K562 (cell line): Measurements from ENCODE around the gene NFATC3. TPM values are rescaled to one million over a fixed set of nuclear protein-coding genes. Genes with fewer than 3 reads are reported as not detected.

Source experiments
- CC2D1A ChIP-seq: fragments of 450-650 bp; IDR thresholded peaks from 2 replicates; pipeline ENCODE4 v1.6.1; 2017; ENCODE audit warnings: mild to moderate bottlenecking
- CREM ChIP-seq: IDR thresholded peaks from 2 replicates; pipeline ENCODE4 v1.6.1; 2014; ENCODE audit warnings: antibody characterized with exemption, low read depth
- DPF2 ChIP-seq: fragments of 450-650 bp; IDR thresholded peaks from 2 replicates; pipeline ENCODE4 v1.6.1; 2016
- FOXJ2 ChIP-seq: fragments of 200-800 bp; sonication (Bioruptor generic); IDR thresholded peaks from 2 replicates; pipeline ENCODE4 v1.6.1; 2016; ENCODE audit warnings: missing genetic modification characterization, missing compliant biosample characterization
- IFI16 ChIP-seq: fragments of 250-450 bp; sonication (Bioruptor Pico); IDR thresholded peaks from 2 replicates; pipeline ENCODE4 v2.1.2; 2022; ENCODE audit warnings: mild to moderate bottlenecking, inconsistent platforms
- KDM1A ChIP-seq, 2 experiments: fragments of 450-650 bp; IDR thresholded peaks; 2 replicates each; pipeline ENCODE4 v1.6.1; 2016; ENCODE audit warnings: mild to moderate bottlenecking in 2 of 2
- KLF13 ChIP-seq: fragments of 450-650 bp; IDR thresholded peaks from 2 replicates; pipeline ENCODE4 v1.6.1; 2016; ENCODE audit warnings: missing genetic modification characterization, low read depth, mild to moderate bottlenecking, missing compliant biosample characterization, moderate library complexity, borderline replicate concordance
- LARP7 ChIP-seq: fragments of 450-650 bp; IDR thresholded peaks from 2 replicates; pipeline ENCODE4 v1.6.1; 2016
- LEF1 ChIP-seq: fragments of 450-650 bp; IDR thresholded peaks from 2 replicates; pipeline ENCODE4 v1.6.1; 2016; ENCODE audit warnings: mild to moderate bottlenecking
- MCM2 ChIP-seq: fragments of 450-650 bp; IDR thresholded peaks from 2 replicates; pipeline ENCODE4 v1.6.1; 2017; ENCODE audit warnings: low read depth, mild to moderate bottlenecking
- RAD21 ChIP-seq, 2 experiments: fragments of 250-450 bp in 1 of 2; fragments of 450-650 bp in 1 of 2; sonication (Bioruptor Pico) in 1 of 2; formaldehyde crosslinking in 1 of 2; IDR thresholded peaks in 1 of 2; conservative IDR thresholded peaks in 1 of 2; 2 replicates each; pipeline versions ENCODE4 v1.4.0 to v1.8.0; 2020 to 2022; ENCODE audit warnings: mild to moderate bottlenecking in 2 of 2, moderate library complexity in 1 of 2
- ZFX ChIP-seq: sonication (generic); formaldehyde crosslinking; IDR thresholded peaks from 2 replicates; pipeline ENCODE4 v1.8.0; 2022; ENCODE audit warnings: mild to moderate bottlenecking, missing genetic modification reagents, moderate library complexity
- ZNF3 ChIP-seq: fragments of 250-450 bp; sonication (Bioruptor Pico); IDR thresholded peaks from 2 replicates; pipeline ENCODE4 v1.5.0; 2021; ENCODE audit warnings: mild to moderate bottlenecking, moderate library complexity
- polyA plus RNA-seq, 8 experiments: library from polyadenylated mRNA; depleted of rRNA in 4 of 8; stranded (reverse) in 5 of 8; unstranded in 3 of 8; fragments of >200 nt; fragmentation: Nextera tagmentation in 2 of 8; fragmentation: Illumina TruSeq in 1 of 8; extraction: Ambion mirVana in 2 of 8; extraction: Trizol in 1 of 8; gene quantifications; 2 replicates each; pipeline versions ENCODE4 v1.2.1 to v1.2.3, GENCODE V29; 2011 to 2014; ENCODE audit warnings: inconsistent platforms in 1 of 8, missing spikeins in 1 of 8
- total RNA-seq, 7 experiments: library from RNA; depleted of rRNA in 6 of 7; stranded (reverse); fragments of >200 nt in 6 of 7; fragmentation: Illumina TruSeq in 2 of 7; extraction: Trizol in 2 of 7; gene quantifications; 2 replicates each; pipeline versions ENCODE4 v1.2.1 to v1.2.3, GENCODE V29; 2011 to 2021; ENCODE audit warnings: low replicate concordance in 1 of 7
- TF ChIP-seq, protein P1 (sequence below): fragments of 250-450 bp; sonication (Bioruptor Pico); IDR thresholded peaks from 2 replicates; pipeline ENCODE4 v1.4.0; 2020; ENCODE audit warnings: mild to moderate bottlenecking, moderate library complexity
- TF ChIP-seq, protein P2 (sequence below), 3 experiments: IDR thresholded peaks in 2 of 3; conservative IDR thresholded peaks in 1 of 3; 2 replicates each; pipeline ENCODE4 v1.5.1; 2011 to 2012; ENCODE audit warnings: low read length in 3 of 3, mild to moderate bottlenecking in 3 of 3, control low read depth in 2 of 3, improper control_type of control experiment in 1 of 3, inconsistent platforms in 1 of 3, low read depth in 1 of 3, mixed read lengths in 1 of 3, moderate library complexity in 1 of 3; ENCODE audit not compliant: insufficient read depth in 2 of 3
- TF ChIP-seq, protein P3 (sequence below): sonication (generic); formaldehyde crosslinking; IDR thresholded peaks from 2 replicates; pipeline ENCODE4 v1.9.0; 2022; ENCODE audit warnings: mild to moderate bottlenecking, missing genetic modification reagents
- TF ChIP-seq, protein P4 (sequence below): fragments of 250-450 bp; sonication (Bioruptor Pico); IDR thresholded peaks from 2 replicates; pipeline ENCODE4 v1.4.0; 2020; ENCODE audit warnings: mild to moderate bottlenecking, moderate library complexity
- TF ChIP-seq, protein P5 (sequence below): sonication (generic); formaldehyde crosslinking; IDR thresholded peaks from 2 replicates; pipeline ENCODE4 v1.8.0; 2022; ENCODE audit warnings: mild to moderate bottlenecking, missing genetic modification reagents, borderline replicate concordance

The NFATC3 gene
- total and polyA plus RNA-seq, 9 of the 15 experiments (the other 6 are each of a cell fraction or from before 2014, with no cell fraction given) = 15.7 to 98.4 (median 59.4) TPM

DNA sequence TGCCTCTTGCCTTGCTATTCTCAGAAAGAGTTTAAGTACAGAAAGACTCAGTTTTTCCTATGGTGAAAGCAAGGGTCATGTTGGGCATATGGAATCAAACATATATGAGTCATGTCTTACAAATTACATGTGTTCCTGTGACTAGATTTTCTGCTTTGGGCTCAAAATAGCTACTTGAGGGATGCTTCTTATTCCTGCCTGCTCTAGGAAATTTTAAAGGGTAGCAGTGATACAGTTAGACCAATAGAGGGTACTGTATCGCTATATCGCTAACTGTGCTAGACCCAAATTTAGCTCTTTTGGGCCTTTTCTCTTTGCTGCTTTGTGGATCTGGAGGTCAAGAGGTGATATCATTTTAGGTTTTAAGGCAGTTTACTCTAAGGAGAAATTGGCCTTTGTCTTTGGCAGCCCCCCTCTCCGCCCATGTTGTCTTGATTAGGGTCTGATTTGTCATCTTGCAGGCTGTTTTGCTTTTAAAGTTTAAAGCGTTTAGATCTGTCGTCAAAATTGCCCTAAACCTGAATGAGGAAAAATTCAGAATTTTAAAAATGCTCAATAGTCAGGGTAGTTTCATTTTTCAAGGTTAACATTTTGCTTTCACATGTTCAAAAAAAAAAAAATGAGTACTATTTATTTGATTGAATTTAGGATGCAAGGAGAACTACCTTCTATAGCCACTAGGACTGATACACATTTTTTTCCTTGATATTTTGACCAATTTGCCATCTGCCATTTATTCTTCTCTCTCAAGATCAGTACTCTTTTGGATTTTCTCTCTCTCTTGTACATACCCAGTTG is 8.8 kb downstream of the NFATC3 start (continued):
- TF ChIP-seq LARP7 = no peak
- TF ChIP-seq, protein P1, sequence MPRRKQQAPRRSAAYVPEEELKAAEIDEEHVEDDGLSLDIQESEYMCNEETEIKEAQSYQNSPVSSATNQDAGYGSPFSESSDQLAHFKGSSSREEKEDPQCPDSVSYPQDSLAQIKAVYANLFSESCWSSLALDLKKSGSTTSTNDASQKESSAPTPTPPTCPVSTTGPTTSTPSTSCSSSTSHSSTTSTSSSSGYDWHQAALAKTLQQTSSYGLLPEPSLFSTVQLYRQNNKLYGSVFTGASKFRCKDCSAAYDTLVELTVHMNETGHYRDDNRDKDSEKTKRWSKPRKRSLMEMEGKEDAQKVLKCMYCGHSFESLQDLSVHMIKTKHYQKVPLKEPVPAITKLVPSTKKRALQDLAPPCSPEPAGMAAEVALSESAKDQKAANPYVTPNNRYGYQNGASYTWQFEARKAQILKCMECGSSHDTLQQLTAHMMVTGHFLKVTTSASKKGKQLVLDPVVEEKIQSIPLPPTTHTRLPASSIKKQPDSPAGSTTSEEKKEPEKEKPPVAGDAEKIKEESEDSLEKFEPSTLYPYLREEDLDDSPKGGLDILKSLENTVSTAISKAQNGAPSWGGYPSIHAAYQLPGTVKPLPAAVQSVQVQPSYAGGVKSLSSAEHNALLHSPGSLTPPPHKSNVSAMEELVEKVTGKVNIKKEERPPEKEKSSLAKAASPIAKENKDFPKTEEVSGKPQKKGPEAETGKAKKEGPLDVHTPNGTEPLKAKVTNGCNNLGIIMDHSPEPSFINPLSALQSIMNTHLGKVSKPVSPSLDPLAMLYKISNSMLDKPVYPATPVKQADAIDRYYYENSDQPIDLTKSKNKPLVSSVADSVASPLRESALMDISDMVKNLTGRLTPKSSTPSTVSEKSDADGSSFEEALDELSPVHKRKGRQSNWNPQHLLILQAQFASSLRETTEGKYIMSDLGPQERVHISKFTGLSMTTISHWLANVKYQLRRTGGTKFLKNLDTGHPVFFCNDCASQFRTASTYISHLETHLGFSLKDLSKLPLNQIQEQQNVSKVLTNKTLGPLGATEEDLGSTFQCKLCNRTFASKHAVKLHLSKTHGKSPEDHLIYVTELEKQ (CRISPR knock-in tag) = no peak
- TF ChIP-seq, protein P2, sequence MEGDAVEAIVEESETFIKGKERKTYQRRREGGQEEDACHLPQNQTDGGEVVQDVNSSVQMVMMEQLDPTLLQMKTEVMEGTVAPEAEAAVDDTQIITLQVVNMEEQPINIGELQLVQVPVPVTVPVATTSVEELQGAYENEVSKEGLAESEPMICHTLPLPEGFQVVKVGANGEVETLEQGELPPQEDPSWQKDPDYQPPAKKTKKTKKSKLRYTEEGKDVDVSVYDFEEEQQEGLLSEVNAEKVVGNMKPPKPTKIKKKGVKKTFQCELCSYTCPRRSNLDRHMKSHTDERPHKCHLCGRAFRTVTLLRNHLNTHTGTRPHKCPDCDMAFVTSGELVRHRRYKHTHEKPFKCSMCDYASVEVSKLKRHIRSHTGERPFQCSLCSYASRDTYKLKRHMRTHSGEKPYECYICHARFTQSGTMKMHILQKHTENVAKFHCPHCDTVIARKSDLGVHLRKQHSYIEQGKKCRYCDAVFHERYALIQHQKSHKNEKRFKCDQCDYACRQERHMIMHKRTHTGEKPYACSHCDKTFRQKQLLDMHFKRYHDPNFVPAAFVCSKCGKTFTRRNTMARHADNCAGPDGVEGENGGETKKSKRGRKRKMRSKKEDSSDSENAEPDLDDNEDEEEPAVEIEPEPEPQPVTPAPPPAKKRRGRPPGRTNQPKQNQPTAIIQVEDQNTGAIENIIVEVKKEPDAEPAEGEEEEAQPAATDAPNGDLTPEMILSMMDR (IDR thresholded peaks at IDR 0.05 in 2 of 3, conservative IDR thresholded peaks at IDR 0.05 in 1 of 3; ENCODE audit: insufficient read depth in 2 of 3, low read depth in 1 of 3, low read length in 3 of 3) = peak; percentile 66 to 75 (median 71)
- TF ChIP-seq KLF13 = no peak
- TF ChIP-seq ZFX (CRISPR knock-in tag) = peak; percentile 55
- TF ChIP-seq, protein P3, sequence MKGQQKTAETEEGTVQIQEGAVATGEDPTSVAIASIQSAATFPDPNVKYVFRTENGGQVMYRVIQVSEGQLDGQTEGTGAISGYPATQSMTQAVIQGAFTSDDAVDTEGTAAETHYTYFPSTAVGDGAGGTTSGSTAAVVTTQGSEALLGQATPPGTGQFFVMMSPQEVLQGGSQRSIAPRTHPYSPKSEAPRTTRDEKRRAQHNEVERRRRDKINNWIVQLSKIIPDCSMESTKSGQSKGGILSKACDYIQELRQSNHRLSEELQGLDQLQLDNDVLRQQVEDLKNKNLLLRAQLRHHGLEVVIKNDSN = no peak
- TF ChIP-seq LEF1 = no peak
- TF ChIP-seq CREM = no peak
- TF ChIP-seq CC2D1A = 0 out of 2 replicates have a peak, but pooled peaks have one; percentile 49
- TF ChIP-seq, protein P4, sequence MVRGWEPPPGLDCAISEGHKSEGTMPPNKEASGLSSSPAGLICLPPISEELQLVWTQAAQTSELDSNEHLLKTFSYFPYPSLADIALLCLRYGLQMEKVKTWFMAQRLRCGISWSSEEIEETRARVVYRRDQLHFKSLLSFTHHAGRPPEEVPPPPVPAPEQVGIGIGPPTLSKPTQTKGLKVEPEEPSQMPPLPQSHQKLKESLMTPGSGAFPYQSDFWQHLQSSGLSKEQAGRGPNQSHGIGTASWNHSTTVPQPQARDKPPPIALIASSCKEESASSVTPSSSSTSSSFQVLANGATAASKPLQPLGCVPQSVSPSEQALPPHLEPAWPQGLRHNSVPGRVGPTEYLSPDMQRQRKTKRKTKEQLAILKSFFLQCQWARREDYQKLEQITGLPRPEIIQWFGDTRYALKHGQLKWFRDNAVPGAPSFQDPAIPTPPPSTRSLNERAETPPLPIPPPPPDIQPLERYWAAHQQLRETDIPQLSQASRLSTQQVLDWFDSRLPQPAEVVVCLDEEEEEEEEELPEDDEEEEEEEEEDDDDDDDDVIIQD = no peak
- peak; percentile 50 to 68; a peak in 3 of 4 replicates for TF ChIP-seq RAD21 (CRISPR knock-in tag; conservative IDR thresholded peaks at IDR 0.05 in 1 of 2, IDR thresholded peaks at IDR 0.05 in 1 of 2)
- TF ChIP-seq KDM1A (IDR thresholded peaks at IDR 0.05) = no peak
- TF ChIP-seq MCM2 = no peak
- no peak for TF ChIP-seq ZNF3 (CRISPR knock-in tag)
- 0 out of 2 replicates have a peak, but pooled peaks have one; percentile 24 for TF ChIP-seq DPF2
- no peak for TF ChIP-seq IFI16
- no peak for TF ChIP-seq FOXJ2 (tag)
- TF ChIP-seq, protein P5, sequence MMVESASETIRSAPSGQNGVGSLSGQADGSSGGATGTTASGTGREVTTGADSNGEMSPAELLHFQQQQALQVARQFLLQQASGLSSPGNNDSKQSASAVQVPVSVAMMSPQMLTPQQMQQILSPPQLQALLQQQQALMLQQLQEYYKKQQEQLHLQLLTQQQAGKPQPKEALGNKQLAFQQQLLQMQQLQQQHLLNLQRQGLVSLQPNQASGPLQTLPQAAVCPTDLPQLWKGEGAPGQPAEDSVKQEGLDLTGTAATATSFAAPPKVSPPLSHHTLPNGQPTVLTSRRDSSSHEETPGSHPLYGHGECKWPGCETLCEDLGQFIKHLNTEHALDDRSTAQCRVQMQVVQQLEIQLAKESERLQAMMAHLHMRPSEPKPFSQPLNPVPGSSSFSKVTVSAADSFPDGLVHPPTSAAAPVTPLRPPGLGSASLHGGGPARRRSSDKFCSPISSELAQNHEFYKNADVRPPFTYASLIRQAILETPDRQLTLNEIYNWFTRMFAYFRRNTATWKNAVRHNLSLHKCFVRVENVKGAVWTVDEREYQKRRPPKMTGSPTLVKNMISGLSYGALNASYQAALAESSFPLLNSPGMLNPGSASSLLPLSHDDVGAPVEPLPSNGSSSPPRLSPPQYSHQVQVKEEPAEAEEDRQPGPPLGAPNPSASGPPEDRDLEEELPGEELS (CRISPR knock-in tag) = no peak
